MCF 10A (cell line): Measurements from ENCODE around the gene PDCD5. TPM values are rescaled to one million over a fixed set of nuclear protein-coding genes. Genes with fewer than 3 reads are reported as not detected.
A peak's percentile ranks its signal among the peaks of the same experiment; 100 is the strongest.
"Not testable (repeated sequence)": the region's sequence is repeated elsewhere in the genome, so short reads cannot be mapped to it uniquely, and the experiment has no call there.

Source experiments
- BruUV-seq: library from RNA; stranded (reverse); fragments of 400-500 nt; replicated peaks from 2 replicates; lab custom pipeline; 2021; lab: Mats Ljungman, UMichigan
- CTCF ChIA-PET: fragments of 300-600 bp; sonication (Branson Sonifier 250); formaldehyde crosslinking; extraction: SDS; loops from one replicate; lab custom pipeline; 2021; ENCODE audit warnings: antibody characterized with exemption, inconsistent platforms; lab: Yijun Ruan, JAX
- POLR2A ChIA-PET: fragments of 300-600, 350-650 bp; sonication (Branson Sonifier 250); formaldehyde crosslinking; extraction: SDS; loops from one replicate; lab custom pipeline; 2020; ENCODE audit warnings: antibody characterized with exemption, inconsistent platforms; lab: Yijun Ruan, JAX
- DNase-seq: peaks from one replicate; pipeline ENCODE4 v3.0.0-alpha.2; 2018; ENCODE audit not compliant: unreplicated experiment
- H3K27ac Mint-ChIP-seq: one replicate; pipeline ENCODE4 v1.8.0; 2022; ENCODE audit warnings: mild to moderate bottlenecking, low read depth, mixed read lengths; ENCODE audit not compliant: unreplicated experiment
- H3K27me3 Mint-ChIP-seq: one replicate; pipeline ENCODE4 v1.8.0; 2022; ENCODE audit warnings: mixed read lengths; ENCODE audit not compliant: insufficient read depth, unreplicated experiment
- H3K36me3 Mint-ChIP-seq: one replicate; pipeline ENCODE4 v1.8.0; 2022; ENCODE audit warnings: mild to moderate bottlenecking, moderate library complexity, mixed read lengths; ENCODE audit not compliant: insufficient read depth, unreplicated experiment
- H3K4me1 Mint-ChIP-seq: one replicate; pipeline ENCODE4 v1.8.0; 2022; ENCODE audit warnings: mixed read lengths; ENCODE audit not compliant: insufficient read depth, unreplicated experiment
- H3K4me3 Mint-ChIP-seq: one replicate; pipeline ENCODE4 v1.8.0; 2022; ENCODE audit warnings: mild to moderate bottlenecking, moderate library complexity, mixed read lengths; ENCODE audit not compliant: unreplicated experiment
- H3K9me3 Mint-ChIP-seq: one replicate; pipeline ENCODE4 v1.8.0; 2022; ENCODE audit warnings: mixed read lengths; ENCODE audit not compliant: unreplicated experiment
- CTCF ChIP-seq: fragments of 200-600 bp; IDR thresholded peaks from one replicate; pipeline ENCODE4 v1.8.0; 2022; ENCODE audit warnings: antibody characterized with exemption, mild to moderate bottlenecking; ENCODE audit not compliant: unreplicated experiment
- intact Hi-C: fragments of 100-400 bp; cut with micrococcal nuclease; formaldehyde crosslinking; loops from 2 replicates; pipeline ENCODE4 v1.14.1; 2022
- total RNA-seq: library from RNA; stranded (reverse); gene quantifications from 2 replicates; pipeline ENCODE4 v1.2.3, GENCODE V29; 2022

The PDCD5 gene
- total RNA-seq, 1 experiment from 2014 or later, result 261 TPM

GRCh38 chr19:32576790-32577189 is 4.2 kb upstream of the PDCD5 start:
- CTCF ChIA-PET, result no interaction called here
- POLR2A ChIA-PET, result interaction anchor here (0.6 kb wide), 1 partner anchor 294 kb away, joined by 7 read pairs; no protein-coding TSS in a partner anchor
- BruUV-seq, result no TSS peak
- Mint-ChIP-seq H3K27me3 (no peaks in the 10 kb centered on the region), H3K4me1 (no peaks in the 10 kb centered on the region), H3K9me3 (no peaks in the 10 kb centered on the region), H3K36me3 (no peaks in the 10 kb centered on the region), H3K4me3 (no peak overlapping the region), H3K27ac (no peak overlapping the region)
- intact Hi-C loops, result no loop called here
- no peak for DNase-seq
- no peak for TF ChIP-seq CTCF

GRCh38 chr19:32580353-32580900 is 563 bp upstream of the PDCD5 start:
- peak overlapping the region; percentile 90 for H3K4me3 Mint-ChIP-seq
- no peaks in the 10 kb centered on the region for H3K9me3 Mint-ChIP-seq
- H3K4me1 Mint-ChIP-seq, result peaks cover 7% of the 10 kb centered on the region
- intact Hi-C loops, result no loop called here
- POLR2A ChIA-PET, result interaction anchor here (0.7 to 3.2 kb wide), 6 partner anchors 10 to 235 kb away, joined by 3 to 28 read pairs (median 4); partner anchors contain the start of genes DPY19L3 and ZNF507
- CTCF ChIA-PET, result interaction anchor here (0.6 to 4.2 kb wide), 6 partner anchors 10 to 1886 kb away, joined by 3 to 21 read pairs (median 3); no protein-coding TSS in a partner anchor
- DNase-seq, result no peak
- no peaks in the 10 kb centered on the region for H3K27me3 Mint-ChIP-seq
- no peak overlapping the region for H3K27ac Mint-ChIP-seq
- BruUV-seq, result no TSS peak
- no peak for TF ChIP-seq CTCF
- H3K36me3 Mint-ChIP-seq, result peaks cover 17% of the 10 kb centered on the region

GRCh38 chr19:32581705-32582179 is 752 bp downstream of the PDCD5 start:
- Mint-ChIP-seq H3K27me3 (no peaks in the 10 kb centered on the region), H3K27ac (peak overlapping the region; percentile 83), H3K9me3 (no peaks in the 10 kb centered on the region), H3K36me3 (peaks cover 30% of the 10 kb centered on the region), H3K4me1 (peaks cover 7% of the 10 kb centered on the region), H3K4me3 (peak overlapping the region; percentile 90)
- DNase-seq, result peak; percentile 75
- intact Hi-C loops, result no loop called here
- TSS peak; percentile 37 for BruUV-seq
- ChIA-PET CTCF (interaction anchor here (0.7 to 4.2 kb wide), 2 partner anchors 11 to 18 kb away, joined by 4 to 21 read pairs; no protein-coding TSS in a partner anchor), POLR2A (interaction anchor here (0.6 to 3.2 kb wide), 14 partner anchors 12 to 792 kb away, joined by 3 to 28 read pairs (median 4); partner anchors contain the start of genes CEP89, DPY19L3, FAAP24 and ZNF507)
- no peak for TF ChIP-seq CTCF

GRCh38 chr19:32587747-32588504 is 6.9 kb downstream of the PDCD5 start:
- H3K27ac Mint-ChIP-seq, H3K4me1 Mint-ChIP-seq, H3K4me3 Mint-ChIP-seq, H3K9me3 Mint-ChIP-seq, intact Hi-C loops, POLR2A ChIA-PET, DNase-seq, BruUV-seq, H3K27me3 Mint-ChIP-seq: not testable (repeated sequence)
- H3K36me3 Mint-ChIP-seq, result peaks cover 69% of the 10 kb centered on the region
- CTCF ChIA-PET, result interaction anchor here (0.6 kb wide), 1 partner anchor 60 kb away, joined by 3 read pairs; no protein-coding TSS in a partner anchor
